Epithelial cell of esophagus (primary cell): Measurements from ENCODE around the gene SETD4.

Experiments
- DNase-seq: peaks from one replicate; pipeline ENCODE4 v3.0.0; 2010; ENCODE audit warnings: low read depth
- H3K4me3 ChIP-seq: 2 replicates; pipeline ENCODE4 v1.5.1; 2011; ENCODE audit warnings: mild to moderate bottlenecking, low read length, control low read depth
- TF ChIP-seq, protein P1 (sequence below): IDR thresholded peaks from 2 replicates; pipeline ENCODE4 v1.5.1; 2011; ENCODE audit warnings: low read depth, mild to moderate bottlenecking, low read length, control low read depth, inconsistent platforms; ENCODE audit not compliant: insufficient read depth; ENCODE audit errors: missing control alignments

SETD4 gene

DNA sequence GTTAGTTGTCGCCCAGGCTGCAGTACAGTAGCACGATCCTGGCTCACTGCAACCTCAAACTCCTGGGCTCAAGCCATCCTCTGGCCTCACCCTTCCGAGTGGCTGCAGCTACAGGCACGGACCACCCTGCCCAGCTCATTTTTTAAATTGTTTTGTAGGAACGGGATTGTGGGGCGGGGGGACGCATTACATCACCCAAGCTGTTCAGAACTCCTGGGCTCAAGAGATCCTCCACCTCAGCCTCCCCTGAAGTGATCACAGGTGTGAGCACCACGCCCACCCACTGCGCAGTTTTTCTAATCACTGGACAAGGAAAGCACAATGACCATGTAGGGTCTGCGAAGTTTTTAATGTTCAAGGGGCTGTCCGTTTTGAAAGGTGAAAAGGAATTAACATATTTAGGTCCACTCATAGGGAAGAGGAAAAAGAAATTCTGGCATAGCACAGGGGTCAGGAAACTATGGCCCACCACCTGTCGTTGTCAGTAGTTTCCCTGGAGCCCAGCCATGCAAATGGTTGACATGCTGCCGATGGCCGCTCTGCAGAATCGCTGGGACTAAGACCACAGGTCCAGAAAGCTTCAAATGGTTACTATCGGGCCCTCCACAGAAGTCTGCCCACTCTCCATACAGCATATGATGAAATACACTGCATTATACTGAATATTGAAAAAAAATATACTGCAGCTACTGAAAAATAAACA lies 26.0 kb downstream of the SETD4 start:
- TF ChIP-seq, protein P1, sequence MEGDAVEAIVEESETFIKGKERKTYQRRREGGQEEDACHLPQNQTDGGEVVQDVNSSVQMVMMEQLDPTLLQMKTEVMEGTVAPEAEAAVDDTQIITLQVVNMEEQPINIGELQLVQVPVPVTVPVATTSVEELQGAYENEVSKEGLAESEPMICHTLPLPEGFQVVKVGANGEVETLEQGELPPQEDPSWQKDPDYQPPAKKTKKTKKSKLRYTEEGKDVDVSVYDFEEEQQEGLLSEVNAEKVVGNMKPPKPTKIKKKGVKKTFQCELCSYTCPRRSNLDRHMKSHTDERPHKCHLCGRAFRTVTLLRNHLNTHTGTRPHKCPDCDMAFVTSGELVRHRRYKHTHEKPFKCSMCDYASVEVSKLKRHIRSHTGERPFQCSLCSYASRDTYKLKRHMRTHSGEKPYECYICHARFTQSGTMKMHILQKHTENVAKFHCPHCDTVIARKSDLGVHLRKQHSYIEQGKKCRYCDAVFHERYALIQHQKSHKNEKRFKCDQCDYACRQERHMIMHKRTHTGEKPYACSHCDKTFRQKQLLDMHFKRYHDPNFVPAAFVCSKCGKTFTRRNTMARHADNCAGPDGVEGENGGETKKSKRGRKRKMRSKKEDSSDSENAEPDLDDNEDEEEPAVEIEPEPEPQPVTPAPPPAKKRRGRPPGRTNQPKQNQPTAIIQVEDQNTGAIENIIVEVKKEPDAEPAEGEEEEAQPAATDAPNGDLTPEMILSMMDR: no peak
- DNase-seq: no peak
- no peak overlapping the region for H3K4me3 ChIP-seq

DNA sequence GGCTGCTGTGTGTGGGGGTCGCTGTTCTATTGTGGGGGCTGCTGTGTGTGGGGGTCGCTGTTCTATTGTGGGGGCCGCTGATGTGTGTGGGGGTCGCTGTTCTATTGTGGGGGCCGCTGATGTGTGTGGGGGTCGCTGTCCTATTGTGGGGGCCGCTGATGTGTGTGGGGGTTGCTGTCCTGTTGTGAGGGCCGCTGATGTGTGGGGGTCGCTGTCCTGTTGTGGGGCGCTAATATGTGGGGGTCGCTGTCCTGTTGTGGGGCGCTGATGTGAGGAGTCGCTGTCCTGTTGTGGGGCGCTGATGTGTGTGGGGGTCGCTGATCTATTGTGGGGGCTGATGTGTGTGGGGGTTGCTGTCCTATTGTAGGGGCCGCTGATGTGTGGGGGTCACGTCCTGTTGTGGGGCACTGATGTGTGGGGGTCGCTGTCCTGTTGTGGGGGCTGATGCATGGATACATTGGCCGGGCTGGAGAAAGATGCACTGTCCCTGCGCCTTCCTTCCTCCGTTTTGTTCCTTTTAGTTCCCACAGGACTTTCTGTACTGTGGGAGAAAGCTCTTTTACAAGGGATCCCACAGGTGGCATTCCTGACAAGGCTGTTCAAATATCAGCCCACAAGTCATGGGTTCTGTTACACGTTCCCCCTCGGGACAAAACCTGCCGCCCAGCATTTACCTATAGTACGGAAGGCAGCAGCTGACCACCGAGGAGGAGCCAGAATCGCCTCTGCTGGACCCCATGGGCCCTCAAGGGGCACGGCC lies 27.5 kb downstream of the SETD4 start:
- TF ChIP-seq, protein P1: no peak
- H3K4me3 ChIP-seq: no peak overlapping the region
- DNase-seq: no peak

- H3K4me3 ChIP-seq: no peak overlapping the region
- TF ChIP-seq, protein P1: no peak
- no peak for DNase-seq
Observed at GRCh38 chr21:36030581-36031189, 29.6 kb downstream of the SETD4 start.

DNA sequence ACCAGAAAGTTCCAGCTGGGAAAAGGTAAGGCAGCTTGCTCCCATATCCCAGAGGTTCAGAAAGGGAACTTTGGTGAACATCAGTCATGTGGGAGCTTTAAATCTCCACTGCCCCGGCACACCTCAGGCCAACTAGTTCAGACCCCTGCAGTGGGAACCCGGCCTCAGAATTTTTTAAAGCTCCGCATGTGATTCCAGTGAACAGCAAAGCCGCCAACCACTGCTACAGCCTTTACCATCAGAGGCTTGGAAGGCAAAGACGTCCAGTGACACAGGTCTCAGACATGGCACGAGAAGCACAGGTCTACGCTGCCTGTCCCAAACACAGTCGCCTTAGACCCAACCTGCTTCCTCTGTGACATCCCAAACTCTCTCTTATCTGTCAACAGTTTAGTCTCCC lies 31.0 kb downstream of the SETD4 start:
- no peak for DNase-seq
- TF ChIP-seq, protein P1: no peak
- no peak overlapping the region for H3K4me3 ChIP-seq

- peak; percentile 77 for DNase-seq
- TF ChIP-seq, protein P1: peak; percentile 98
- H3K4me3 ChIP-seq: no peak overlapping the region
Observed at GRCh38 chr21:36028127-36029069, 31.9 kb downstream of the SETD4 start.

DNA sequence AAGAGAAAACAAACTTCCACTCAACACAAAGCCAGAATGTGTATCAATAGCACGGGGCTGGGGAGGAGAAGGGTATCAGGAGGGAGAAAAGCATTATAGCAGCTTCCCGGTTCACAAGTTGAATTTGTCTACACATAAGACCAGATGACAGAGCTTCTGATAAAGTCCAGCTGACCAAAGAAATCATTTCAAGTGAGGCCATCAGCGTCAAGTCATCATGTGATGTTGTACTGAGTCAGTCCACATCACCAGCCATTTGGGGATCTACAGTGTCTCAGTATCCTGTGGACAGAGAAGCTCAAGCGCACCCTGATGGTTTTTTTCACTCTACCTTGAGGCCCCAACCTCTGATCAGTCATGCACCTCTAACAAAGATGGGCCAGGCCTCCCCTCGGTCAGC lies 33.0 kb downstream of the SETD4 start:
- no peak overlapping the region for H3K4me3 ChIP-seq
- DNase-seq: no peak
- TF ChIP-seq, protein P1: no peak
